Measurements from ENCODE around the gene SYTL3.

DNA sequence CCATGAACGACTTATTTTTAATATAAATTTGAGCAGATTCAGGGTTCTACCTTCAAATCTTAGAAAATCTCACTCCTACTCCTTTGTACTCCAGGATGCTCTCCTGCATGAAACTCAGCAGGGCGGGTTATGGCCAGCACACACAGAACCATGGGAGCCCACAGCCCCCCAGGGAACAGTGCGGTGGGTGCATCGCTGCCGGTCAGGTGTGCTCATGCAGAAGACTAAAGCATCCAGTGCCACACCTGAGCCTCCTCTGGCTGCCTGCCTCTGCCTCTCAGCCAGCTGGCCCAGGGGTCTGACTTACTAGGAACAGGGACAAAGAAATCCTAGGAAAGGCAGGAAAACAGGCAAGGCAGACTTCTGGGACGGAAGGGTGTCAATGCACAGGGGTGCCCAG, 137.5 kb downstream of the SYTL3 start:
- TF ChIP-seq GATA2 (IDR thresholded peaks at IDR 0.05; ENCODE audit: low read depth, low read length) (no peak), GATA3 (IDR thresholded peaks at IDR 0.05; ENCODE audit: low read depth, low read length) (no peak)

Measured in SH-SY5Y (cell line).